HCT116 (cell line): ENCODE data around the gene TUT4. TPM values are rescaled to one million over a fixed set of nuclear protein-coding genes. Genes with fewer than 3 reads are reported as not detected.

Experiments used
- ATAC-seq: fragments of 200-7000 bp; cut with Tn5 transposase; 2 replicates; pipeline ENCODE4 v1.9.1; 2020; ENCODE audit warnings: mild to moderate bottlenecking, moderate library complexity
- BruUV-seq: library from RNA; stranded (reverse); fragments of 400-500 nt; replicated peaks from 2 replicates; lab custom pipeline; 2021; lab: Mats Ljungman, UMichigan
- CTCF ChIA-PET: fragments of 300-600 bp; sonication (Branson Sonifier 250); formaldehyde crosslinking; loops from one replicate; lab custom pipeline; 2021; ENCODE audit warnings: antibody characterized with exemption; lab: Charles Lee
- POLR2A ChIA-PET: fragments of 300-600, 350-600 bp; sonication (Branson Sonifier 250); formaldehyde crosslinking; loops from one replicate; lab custom pipeline; 2021; ENCODE audit warnings: antibody characterized with exemption; lab: Charles Lee
- RAD21 ChIA-PET, 2 experiments: fragments of 300-600 bp; sonication (Branson Sonifier 250); formaldehyde crosslinking; loops; one replicate each; lab custom pipeline; 2023; ENCODE audit warnings: low total read pairs in 2 of 2; ENCODE audit not compliant: uncharacterized antibody in 2 of 2, unreplicated experiment in 2 of 2, low non-redundant PET in 1 of 2; lab: Charles Lee
- DNase-seq: peaks from one replicate; pipeline ENCODE4 v3.0.0-alpha.2; 2010; ENCODE audit warnings: low read depth, low spot score
- H2AFZ ChIP-seq: fragments of 200-600 bp; shearing (Covaris generic), sonication (generic); 2 replicates; pipeline ENCODE4 v1.6.1; 2017; ENCODE audit warnings: low read depth, mixed run types, mixed read lengths, antibody characterized with exemption, low read length; ENCODE audit not compliant: poor library complexity, severe bottlenecking
- H3K27ac ChIP-seq: 2 replicates; pipeline ENCODE4 v1.5.1; 2012; ENCODE audit warnings: low read depth, low read length
- H3K27me3 ChIP-seq: fragments of 200-600 bp; sonication (generic); 2 replicates; pipeline ENCODE4 v1.6.1; 2016; ENCODE audit warnings: mixed run types, low read length, mixed read lengths; ENCODE audit not compliant: insufficient read depth
- H3K36me3 ChIP-seq, 2 experiments: fragments of 200-500 bp in 1 of 2; fragments of 200-600 bp in 1 of 2; sonication (Bioruptor generic) in 1 of 2; sonication (generic) in 1 of 2; 2 replicates each; pipeline versions ENCODE4 v1.5.1 to v1.6.1; 2014 to 2016; ENCODE audit warnings: low read length in 2 of 2, inconsistent platforms in 1 of 2, mixed read lengths in 1 of 2, mixed run types in 1 of 2; ENCODE audit not compliant: insufficient read depth in 2 of 2, control insufficient read depth in 1 of 2
- H3K4me1 ChIP-seq, 2 experiments: fragments of 200-600 bp in 1 of 2; sonication (generic) in 1 of 2; 2 replicates each; pipeline versions ENCODE4 v1.5.1 to v1.6.1; 2012 to 2017; ENCODE audit warnings: low read length in 2 of 2, inconsistent platforms in 1 of 2, mild to moderate bottlenecking in 1 of 2, mixed read lengths in 1 of 2, mixed run types in 1 of 2, moderate library complexity in 1 of 2; ENCODE audit not compliant: insufficient read depth in 2 of 2, control insufficient read depth in 1 of 2
- H3K4me2 ChIP-seq: fragments of 200-600 bp; sonication (generic); 2 replicates; pipeline ENCODE4 v1.6.1; 2017; ENCODE audit warnings: mixed run types, low read length, mixed read lengths
- H3K4me3 ChIP-seq, 2 experiments: fragments of 200-600 bp in 1 of 2; sonication (generic) in 1 of 2; replicated peaks in 1 of 2; 2 replicates each; pipeline ENCODE4 v1.5.1; 2011 to 2016; ENCODE audit warnings: low read length in 2 of 2, control low read depth in 1 of 2, low read depth in 1 of 2, mild to moderate bottlenecking in 1 of 2, mixed read lengths in 1 of 2, mixed run types in 1 of 2
- H3K79me2 ChIP-seq: fragments of 200-600 bp; sonication (generic); 2 replicates; pipeline ENCODE4 v1.6.1; 2017; ENCODE audit warnings: mild to moderate bottlenecking, mixed run types, low read length, moderate library complexity, mixed read lengths; ENCODE audit not compliant: insufficient read depth
- H3K9ac ChIP-seq: fragments of 200-600 bp; sonication (generic); 2 replicates; pipeline ENCODE4 v1.6.1; 2016; ENCODE audit warnings: low read length, mixed read lengths
- H3K9me2 ChIP-seq: fragments of 200-600 bp; sonication (generic), shearing (Covaris generic); 2 replicates; pipeline ENCODE4 v1.6.1; 2017; ENCODE audit warnings: mixed run types, mild to moderate bottlenecking, moderate library complexity; ENCODE audit not compliant: insufficient read depth
- H3K9me3 ChIP-seq, 2 experiments: fragments of 200-500 bp in 1 of 2; fragments of 200-600 bp in 1 of 2; sonication (Bioruptor generic) in 1 of 2; sonication (generic) in 1 of 2; 2 replicates each; pipeline ENCODE4 v1.6.1; 2014 to 2017; ENCODE audit warnings: low read length in 2 of 2, mixed read lengths in 2 of 2, inconsistent platforms in 1 of 2, low read depth in 1 of 2, mild to moderate bottlenecking in 1 of 2, mixed run types in 1 of 2, moderate library complexity in 1 of 2; ENCODE audit not compliant: control insufficient read depth in 1 of 2, insufficient read depth in 1 of 2
- H4K20me1 ChIP-seq: fragments of 200-600 bp; sonication (generic), shearing (Covaris generic); 2 replicates; pipeline ENCODE4 v1.6.1; 2017; ENCODE audit warnings: mixed run types, mild to moderate bottlenecking, moderate library complexity; ENCODE audit not compliant: insufficient read depth
- ATF3 ChIP-seq: IDR thresholded peaks from 2 replicates; pipeline ENCODE4 v1.6.1; 2012
- CBX3 ChIP-seq: IDR thresholded peaks from 2 replicates; pipeline ENCODE4 v1.6.1; 2012; ENCODE audit warnings: low read depth
- CEBPB ChIP-seq: IDR thresholded peaks from 2 replicates; pipeline ENCODE4 v1.6.1; 2012; ENCODE audit warnings: low read depth
- CTCF ChIP-seq, 3 experiments: fragments of 200-600 bp in 1 of 3; sonication (generic) in 1 of 3; IDR thresholded peaks in 2 of 3; conservative IDR thresholded peaks in 1 of 3; 2 replicates each; pipeline ENCODE4 v1.5.1; 2012 to 2017; ENCODE audit warnings: low read depth in 2 of 3, low read length in 2 of 3, antibody characterized with exemption in 1 of 3, borderline replicate concordance in 1 of 3, control low read depth in 1 of 3, mild to moderate bottlenecking in 1 of 3, mixed read lengths in 1 of 3, mixed run types in 1 of 3, moderate library complexity in 1 of 3; ENCODE audit not compliant: insufficient read depth in 1 of 3
- EGR1 ChIP-seq: IDR thresholded peaks from 2 replicates; pipeline ENCODE4 v1.6.1; 2012; ENCODE audit warnings: low read depth
- ELF1 ChIP-seq: IDR thresholded peaks from 2 replicates; pipeline ENCODE4 v1.6.1; 2012; ENCODE audit warnings: low read depth, borderline replicate concordance
- EZH2phosphoT487 ChIP-seq: fragments of 200-600 bp; IDR thresholded peaks from 2 replicates; pipeline ENCODE4 v1.6.1; 2018; ENCODE audit warnings: antibody characterized with exemption, borderline replicate concordance
- POLR2A ChIP-seq: IDR thresholded peaks from 2 replicates; pipeline ENCODE4 v1.7.0; 2011; ENCODE audit warnings: borderline replicate concordance; ENCODE audit not compliant: insufficient read depth, insufficient read length; ENCODE audit errors: extremely low read depth
- POLR2AphosphoS5 ChIP-seq: IDR thresholded peaks from 2 replicates; pipeline ENCODE4 v1.6.1; 2011; ENCODE audit warnings: mild to moderate bottlenecking, low read depth, low read length, moderate library complexity
- RAD21 ChIP-seq: IDR thresholded peaks from 2 replicates; pipeline ENCODE4 v1.6.1; 2012; ENCODE audit warnings: low read depth, mild to moderate bottlenecking
- SIN3A ChIP-seq: IDR thresholded peaks from 2 replicates; pipeline ENCODE4 v1.6.1; 2012; ENCODE audit warnings: low read depth
- TCF7L2 ChIP-seq: IDR thresholded peaks from 2 replicates; pipeline ENCODE4 v1.7.0; 2011; ENCODE audit warnings: borderline replicate concordance, inconsistent platforms; ENCODE audit not compliant: insufficient read depth, insufficient read length; ENCODE audit errors: extremely low read depth
- YY1 ChIP-seq: IDR thresholded peaks from 2 replicates; pipeline ENCODE4 v1.6.1; 2011; ENCODE audit warnings: low read length, low read depth, moderate library complexity, mild to moderate bottlenecking; ENCODE audit not compliant: insufficient replicate concordance; ENCODE audit errors: extremely low read depth
- ZFX ChIP-seq: fragments of 450-650 bp; IDR thresholded peaks from 2 replicates; pipeline ENCODE4 v1.6.1; 2017
- ZNF274 ChIP-seq: fragments of 200-500 bp; sonication (Bioruptor generic); IDR thresholded peaks from 2 replicates; pipeline ENCODE4 v1.6.1; 2014; ENCODE audit warnings: mild to moderate bottlenecking, low read depth, low read length, inconsistent platforms
- intact Hi-C: fragments of 100-400 bp; cut with micrococcal nuclease; formaldehyde crosslinking; loops from 2 replicates; pipeline ENCODE4 v1.10.0; 2022
- total RNA-seq: library from RNA; stranded (reverse); gene quantifications from one replicate; pipeline ENCODE4 v1.2.1, GENCODE V29; 2021; ENCODE audit not compliant: unreplicated experiment
- TF ChIP-seq, protein P1 (sequence below): IDR thresholded peaks from 2 replicates; pipeline ENCODE4 v1.6.1; 2012
- TF ChIP-seq, protein P2 (sequence below): IDR thresholded peaks from 2 replicates; pipeline ENCODE4 v1.6.1; 2011; ENCODE audit warnings: mild to moderate bottlenecking, low read length, moderate library complexity; ENCODE audit not compliant: insufficient replicate concordance; ENCODE audit errors: extremely low read depth

TUT4 gene
- total RNA-seq, 1 experiment from 2014 or later: 50.0 TPM

DNA sequence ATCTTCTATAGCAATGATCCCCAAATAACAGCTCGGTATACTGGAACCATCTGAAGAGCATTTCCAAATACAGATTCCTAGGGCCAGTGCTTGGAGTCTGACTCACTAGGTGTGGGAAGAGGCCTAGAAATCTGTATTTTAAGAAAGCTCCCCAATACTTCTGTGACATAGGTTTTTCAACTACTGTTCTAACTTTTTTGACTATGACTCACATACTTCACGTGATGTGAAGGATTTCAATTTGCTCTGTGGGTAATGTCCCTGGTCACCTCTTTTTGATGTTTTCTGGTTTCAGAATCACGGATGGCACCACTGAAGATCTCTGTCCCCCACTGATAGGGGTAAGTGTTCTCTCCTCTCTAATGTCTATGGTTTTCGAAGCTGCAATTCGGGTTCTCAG, 159.7 kb downstream of the TUT4 start:
- H3K9me3 ChIP-seq: no peaks in the 10 kb centered on the region
- peaks cover 5% of the 10 kb centered on the region; the same call in 1 of the 2 replicates for H4K20me1 ChIP-seq
- DNase-seq: no peak
- CTCF ChIA-PET: no interaction called here
- no peak overlapping the region for H3K4me3 ChIP-seq
- peaks cover 19 to 54% of the 10 kb centered on the region in 2 experiments; a peak in 3 of 4 replicates for H3K36me3 ChIP-seq
- POLR2A ChIA-PET: no interaction called here
- no peak overlapping the region for H3K4me2 ChIP-seq
- no TSS peak for BruUV-seq
- no peak overlapping the region for H2AFZ ChIP-seq
- H3K79me2 ChIP-seq: peaks cover 14% of the 10 kb centered on the region
- TF ChIP-seq CBX3 (no peak), EGR1 (no peak)
- H3K9ac ChIP-seq: no peak overlapping the region
- no peaks in the 10 kb centered on the region for H3K27me3 ChIP-seq
- H3K4me1 ChIP-seq: no peaks in the 10 kb centered on the region
- intact Hi-C loops: no loop called here
- RAD21 ChIA-PET: no interaction called here
- no peaks in the 10 kb centered on the region for H3K9me2 ChIP-seq
- no peak overlapping the region for H3K27ac ChIP-seq
- no peak for ATAC-seq

DNA sequence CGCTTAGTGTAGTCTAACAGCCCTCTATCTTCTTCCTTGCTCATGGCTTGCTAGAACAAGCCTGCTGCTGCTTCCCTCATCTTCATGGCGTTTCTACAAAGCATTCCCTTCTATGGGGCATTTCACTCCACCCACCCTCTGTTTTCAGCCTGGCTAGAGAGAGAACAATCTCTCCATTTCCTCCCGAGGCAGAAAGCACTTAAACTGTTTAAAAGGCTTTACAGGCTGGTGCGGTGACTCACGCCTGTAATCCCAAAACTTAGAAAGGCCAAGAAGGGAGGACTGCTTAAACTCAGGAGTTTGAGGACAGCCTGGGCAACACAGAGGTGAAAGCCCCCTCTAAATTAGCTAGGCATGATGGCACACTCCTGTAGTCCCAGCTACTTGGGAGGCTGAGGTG, 166.4 kb downstream of the TUT4 start:
- H3K4me1 ChIP-seq: no peaks in the 10 kb centered on the region
- H3K9me2 ChIP-seq: no peaks in the 10 kb centered on the region
- TF ChIP-seq RAD21: no peak
- TF ChIP-seq, protein P1, sequence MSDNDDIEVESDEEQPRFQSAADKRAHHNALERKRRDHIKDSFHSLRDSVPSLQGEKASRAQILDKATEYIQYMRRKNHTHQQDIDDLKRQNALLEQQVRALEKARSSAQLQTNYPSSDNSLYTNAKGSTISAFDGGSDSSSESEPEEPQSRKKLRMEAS: no peak
- TF ChIP-seq EZH2phosphoT487: no peak
- TF ChIP-seq CBX3: no peak
- TF ChIP-seq EGR1: no peak
- TF ChIP-seq ATF3: no peak
- no peak for TF ChIP-seq SIN3A
- no peak for TF ChIP-seq ZNF274
- TF ChIP-seq, protein P2, sequence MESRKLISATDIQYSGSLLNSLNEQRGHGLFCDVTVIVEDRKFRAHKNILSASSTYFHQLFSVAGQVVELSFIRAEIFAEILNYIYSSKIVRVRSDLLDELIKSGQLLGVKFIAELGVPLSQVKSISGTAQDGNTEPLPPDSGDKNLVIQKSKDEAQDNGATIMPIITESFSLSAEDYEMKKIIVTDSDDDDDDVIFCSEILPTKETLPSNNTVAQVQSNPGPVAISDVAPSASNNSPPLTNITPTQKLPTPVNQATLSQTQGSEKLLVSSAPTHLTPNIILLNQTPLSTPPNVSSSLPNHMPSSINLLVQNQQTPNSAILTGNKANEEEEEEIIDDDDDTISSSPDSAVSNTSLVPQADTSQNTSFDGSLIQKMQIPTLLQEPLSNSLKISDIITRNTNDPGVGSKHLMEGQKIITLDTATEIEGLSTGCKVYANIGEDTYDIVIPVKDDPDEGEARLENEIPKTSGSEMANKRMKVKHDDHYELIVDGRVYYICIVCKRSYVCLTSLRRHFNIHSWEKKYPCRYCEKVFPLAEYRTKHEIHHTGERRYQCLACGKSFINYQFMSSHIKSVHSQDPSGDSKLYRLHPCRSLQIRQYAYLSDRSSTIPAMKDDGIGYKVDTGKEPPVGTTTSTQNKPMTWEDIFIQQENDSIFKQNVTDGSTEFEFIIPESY: no peak
- no peak for TF ChIP-seq POLR2A
- no peak for TF ChIP-seq ZFX
- no peak for TF ChIP-seq POLR2AphosphoS5
- no peak for TF ChIP-seq ELF1
- no peak for TF ChIP-seq CTCF (IDR thresholded peaks at IDR 0.05 in 2 of 3, conservative IDR thresholded peaks at IDR 0.05 in 1 of 3; ENCODE audit: borderline replicate concordance in 1 of 3, insufficient read depth in 1 of 3, low read depth in 2 of 3, low read length in 2 of 3)
- no peak for TF ChIP-seq TCF7L2
- TF ChIP-seq YY1: no peak
- no peak for TF ChIP-seq CEBPB
- BruUV-seq: no TSS peak
- no peak for ATAC-seq
- ChIA-PET RAD21 (no interaction called here), POLR2A (no interaction called here), CTCF (no interaction called here)
- peaks cover 25 to 55% of the 10 kb centered on the region in 2 experiments for H3K36me3 ChIP-seq
- no peak overlapping the region for H2AFZ ChIP-seq
- H3K4me3 ChIP-seq: no peak overlapping the region
- DNase-seq: no peak
- H3K79me2 ChIP-seq: peaks cover 4% of the 10 kb centered on the region; the same call in 1 of the 2 replicates
- peaks cover 5% of the 10 kb centered on the region; the same call in 1 of the 2 replicates for H4K20me1 ChIP-seq
- intact Hi-C loops: no loop called here
- no peaks in the 10 kb centered on the region for H3K9me3 ChIP-seq
- no peaks in the 10 kb centered on the region for H3K27me3 ChIP-seq
- H3K4me2 ChIP-seq: no peak overlapping the region
- no peak overlapping the region for H3K9ac ChIP-seq
- H3K27ac ChIP-seq: no peak overlapping the region
